ENCODE measurements around the gene P4HA2.
"Not testable (repeated sequence)": the region's sequence is repeated elsewhere in the genome, so short reads cannot be mapped to it uniquely, and the experiment has no call there.

P4HA2 gene

DNA sequence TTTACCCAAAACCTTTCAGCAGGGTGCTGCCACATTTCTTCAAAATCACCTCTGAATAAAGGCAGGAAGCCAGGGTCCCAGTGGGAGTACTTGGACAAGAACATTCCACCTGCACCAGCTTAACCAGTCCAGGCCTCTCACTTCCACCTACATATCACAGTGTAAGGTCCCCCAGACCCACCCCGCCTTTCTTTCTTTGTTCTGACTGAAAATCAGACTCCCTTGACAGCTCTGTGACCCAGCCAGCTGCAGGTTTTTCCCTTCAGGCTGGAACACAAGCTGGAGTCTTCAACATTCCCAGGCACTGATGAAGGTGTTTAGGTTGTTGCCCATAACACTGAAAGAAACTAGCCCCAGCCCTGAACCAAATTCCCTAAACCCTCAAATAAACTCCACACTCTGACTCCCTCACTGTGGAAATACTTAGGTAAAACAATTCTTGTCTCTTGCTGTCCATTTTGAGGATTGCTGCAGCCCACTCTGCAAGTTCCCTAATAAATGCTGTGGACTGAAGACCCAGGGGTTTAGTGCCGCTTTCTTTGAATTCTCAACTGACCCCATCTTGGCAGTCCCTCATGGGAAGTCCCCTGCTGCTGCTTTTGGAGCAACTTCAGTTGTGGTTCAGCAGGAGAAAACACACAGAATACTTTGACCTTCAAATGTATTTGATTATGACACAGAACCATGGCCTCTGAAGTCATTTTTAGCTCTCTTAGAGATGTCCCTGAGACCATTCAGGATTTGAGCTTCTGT lies 24.8 kb downstream of the P4HA2 start:
- DNase-seq (ENCODE audit: low read depth, low spot score), result no peak

GRCh38 chr5:132199116-132199680 lies 28.5 kb downstream of the P4HA2 start:
- DNase-seq (ENCODE audit: low read depth, low spot score), result no peak

DNA sequence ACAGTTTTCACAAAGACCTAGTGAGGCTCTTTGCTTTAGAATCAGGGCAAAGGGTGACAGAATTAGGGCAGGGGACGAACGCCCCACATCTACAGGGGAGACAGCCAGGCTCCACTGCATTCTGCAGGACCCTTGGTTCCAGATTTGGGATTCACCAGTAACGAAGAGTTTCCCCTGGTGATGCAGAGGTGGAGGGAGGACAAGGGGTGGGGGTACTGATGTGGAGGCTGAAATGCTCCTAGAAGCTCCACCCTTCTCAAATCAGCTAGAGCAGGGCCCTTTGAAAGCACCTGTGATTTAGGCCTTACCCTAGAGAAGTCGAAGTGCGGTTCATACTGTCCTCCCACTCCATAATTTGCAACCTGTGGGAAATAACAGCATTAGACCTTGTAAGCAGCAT lies 29.1 kb downstream of the P4HA2 start:
- DNase-seq (ENCODE audit: low read depth, low spot score), result no peak

DNA sequence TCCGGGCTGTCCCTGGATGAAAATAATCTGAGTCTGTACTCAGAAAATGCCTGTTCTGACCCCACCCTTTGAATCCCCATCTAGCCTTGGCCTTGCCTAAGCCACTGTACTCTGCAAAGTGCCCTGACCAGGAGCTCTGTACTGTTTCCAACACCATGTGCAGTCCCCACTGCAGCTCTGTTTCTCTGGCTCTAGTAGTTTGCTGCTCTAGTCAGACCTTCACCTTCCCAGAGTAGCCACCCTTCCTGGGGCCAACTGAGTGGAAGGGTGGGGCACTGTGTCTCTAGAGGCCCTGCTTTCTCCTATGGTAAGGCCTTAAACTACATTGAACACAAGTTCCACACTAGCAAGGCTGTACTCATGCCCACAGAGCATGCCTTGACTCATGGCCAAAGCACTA lies 31.9 kb downstream of the P4HA2 start:
- no peak for DNase-seq (ENCODE audit: low read depth, low spot score)

- no peak for DNase-seq (ENCODE audit: low read depth, low spot score)
Observed at GRCh38 chr5:132193165-132193694, 34.4 kb downstream of the P4HA2 start.

- peak; percentile 33 for DNase-seq (ENCODE audit: low read depth, low spot score)
Observed at GRCh38 chr5:132190161-132190817, 37.4 kb downstream of the P4HA2 start.

GRCh38 chr5:132184588-132184987 lies 43.1 kb downstream of the P4HA2 start:
- DNase-seq (ENCODE audit: low read depth, low spot score), result no peak

GRCh38 chr5:132183723-132184122 lies 43.9 kb downstream of the P4HA2 start:
- DNase-seq (ENCODE audit: low read depth, low spot score), result no peak

DNA sequence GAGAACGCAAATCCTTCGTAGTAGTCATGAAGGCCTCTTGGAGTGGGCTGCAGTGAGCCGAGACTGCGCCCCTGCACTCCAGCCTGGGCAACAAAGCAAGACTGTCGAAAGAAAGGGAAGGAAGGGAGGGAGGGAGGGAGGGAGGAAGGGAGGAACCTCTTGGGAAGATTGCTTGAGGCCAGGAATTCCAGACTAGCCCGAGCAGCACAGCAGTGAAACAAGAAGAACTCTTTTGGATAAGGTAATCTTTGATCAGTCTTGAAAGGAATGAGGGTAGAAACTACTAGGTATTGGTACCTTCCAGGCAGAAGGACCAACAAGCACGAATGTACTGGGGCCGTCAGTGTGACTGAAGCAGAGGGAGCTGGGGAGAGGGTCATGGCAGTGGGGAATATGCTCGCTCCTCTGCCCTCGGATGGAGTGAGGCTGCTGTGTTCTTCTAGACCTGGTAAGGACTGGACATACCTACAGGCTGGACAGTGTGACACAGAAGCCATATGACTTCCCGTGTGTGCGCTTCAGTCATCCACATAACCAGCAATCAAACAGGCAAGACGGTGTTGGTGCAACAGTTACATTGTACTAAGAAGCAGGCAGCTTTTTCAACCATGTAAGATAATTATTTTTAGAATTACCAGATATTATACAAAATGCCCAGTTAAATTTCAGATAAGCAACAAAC lies 45.2 kb downstream of the P4HA2 start:
- DNase-seq (ENCODE audit: low read depth, low spot score), result no peak

GRCh38 chr5:132181011-132181629 lies 46.5 kb downstream of the P4HA2 start:
- no peak for DNase-seq (ENCODE audit: low read depth, low spot score)

DNA sequence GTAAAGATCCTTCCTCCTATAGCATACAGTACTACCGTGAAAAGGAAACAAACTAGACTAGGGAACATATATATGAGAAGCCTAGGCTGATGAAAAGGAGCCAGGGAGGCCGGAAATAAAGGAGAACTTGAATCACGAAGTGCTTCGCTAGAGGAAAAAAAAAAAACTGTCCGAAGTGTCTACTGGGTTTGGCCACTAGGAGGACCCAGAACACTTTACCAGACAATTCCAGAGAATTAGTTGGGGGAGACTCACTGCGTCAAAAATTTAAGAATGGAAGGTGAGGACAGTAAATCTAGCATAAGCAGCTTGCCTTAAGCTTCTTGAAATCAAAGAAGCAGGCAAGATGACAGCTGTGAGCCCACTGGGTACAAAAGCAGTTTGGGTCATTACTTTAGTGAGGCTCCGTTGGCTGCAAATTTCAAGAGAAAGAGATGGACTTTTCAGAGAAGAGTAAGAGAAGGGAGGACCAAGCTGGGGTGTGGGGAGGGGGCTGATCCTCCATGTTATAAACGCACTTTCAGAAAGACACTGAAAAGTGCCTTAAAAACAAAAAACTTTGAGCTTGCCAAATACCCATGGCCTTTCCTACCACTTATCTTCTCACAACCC lies 47.4 kb downstream of the P4HA2 start:
- peak; percentile 37 for DNase-seq (ENCODE audit: low read depth, low spot score)

GRCh38 chr5:132179405-132179804 lies 48.2 kb downstream of the P4HA2 start:
- DNase-seq (ENCODE audit: low read depth, low spot score), result no peak

DNA sequence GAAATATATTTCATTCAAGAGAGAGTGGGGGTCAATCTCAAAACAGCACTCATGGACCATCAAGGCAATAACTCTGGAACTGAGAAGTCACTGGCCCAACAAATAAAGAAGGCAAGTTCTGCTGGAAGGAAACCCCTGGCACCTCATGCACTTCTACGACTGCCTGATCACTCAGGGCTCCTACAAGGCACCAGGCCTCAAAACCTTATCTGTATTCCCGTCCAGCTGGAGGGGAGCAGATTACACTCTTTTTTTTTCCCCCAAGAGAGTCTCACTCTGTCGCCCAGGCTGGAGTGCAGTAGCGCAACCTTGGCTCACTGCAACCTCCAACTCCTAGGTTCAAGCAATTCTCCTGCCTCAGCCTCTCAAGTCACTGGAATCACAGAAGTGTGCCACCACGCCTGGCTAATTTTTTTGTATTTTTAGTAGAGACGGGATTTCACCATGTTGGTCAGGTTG lies 49.9 kb downstream of the P4HA2 start:
- DNase-seq (ENCODE audit: low read depth, low spot score), result no peak

DNA sequence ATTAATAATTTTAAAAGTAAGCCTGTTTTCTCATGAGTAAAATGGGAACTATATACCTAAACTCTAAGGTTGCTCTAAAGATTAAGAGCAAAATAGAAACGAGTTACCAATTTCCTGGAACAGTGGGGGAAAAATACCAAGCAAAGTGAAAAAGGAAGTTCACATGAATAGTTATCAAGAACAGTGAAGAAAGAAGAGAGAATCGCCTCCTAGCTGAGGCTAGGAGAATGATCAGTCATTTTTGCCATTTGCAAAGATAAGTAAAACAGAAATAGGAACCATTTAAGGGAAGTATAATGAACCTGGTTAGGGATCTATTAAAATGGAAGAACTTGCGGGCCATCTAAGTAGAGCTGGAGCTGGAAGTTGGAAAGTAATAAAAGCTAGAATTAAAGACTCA lies 50.7 kb downstream of the P4HA2 start:
- DNase-seq (ENCODE audit: low read depth, low spot score), result no peak

GRCh38 chr5:132176521-132176945 lies 51.1 kb downstream of the P4HA2 start:
- no peak for DNase-seq (ENCODE audit: low read depth, low spot score)

DNA sequence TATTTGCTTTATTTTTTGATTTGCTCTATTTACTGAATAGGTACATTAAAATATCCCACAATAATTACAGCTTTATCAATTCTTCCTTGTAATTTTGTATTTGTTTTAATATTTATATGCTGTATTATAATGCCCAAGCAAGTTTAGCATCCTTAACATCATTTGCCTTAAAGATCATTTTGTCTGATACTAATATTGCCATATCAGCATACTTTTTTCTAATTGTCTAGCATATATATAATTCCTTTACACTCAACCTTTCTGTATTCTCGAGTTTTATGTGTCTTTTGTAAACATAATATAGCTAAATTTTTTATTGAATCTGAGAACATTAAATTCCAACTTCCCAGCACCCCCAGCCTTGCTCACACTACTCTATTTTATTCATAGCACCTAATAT lies 64.7 kb downstream of the P4HA2 start:
- DNase-seq (ENCODE audit: low read depth, low spot score), result no peak

DNA sequence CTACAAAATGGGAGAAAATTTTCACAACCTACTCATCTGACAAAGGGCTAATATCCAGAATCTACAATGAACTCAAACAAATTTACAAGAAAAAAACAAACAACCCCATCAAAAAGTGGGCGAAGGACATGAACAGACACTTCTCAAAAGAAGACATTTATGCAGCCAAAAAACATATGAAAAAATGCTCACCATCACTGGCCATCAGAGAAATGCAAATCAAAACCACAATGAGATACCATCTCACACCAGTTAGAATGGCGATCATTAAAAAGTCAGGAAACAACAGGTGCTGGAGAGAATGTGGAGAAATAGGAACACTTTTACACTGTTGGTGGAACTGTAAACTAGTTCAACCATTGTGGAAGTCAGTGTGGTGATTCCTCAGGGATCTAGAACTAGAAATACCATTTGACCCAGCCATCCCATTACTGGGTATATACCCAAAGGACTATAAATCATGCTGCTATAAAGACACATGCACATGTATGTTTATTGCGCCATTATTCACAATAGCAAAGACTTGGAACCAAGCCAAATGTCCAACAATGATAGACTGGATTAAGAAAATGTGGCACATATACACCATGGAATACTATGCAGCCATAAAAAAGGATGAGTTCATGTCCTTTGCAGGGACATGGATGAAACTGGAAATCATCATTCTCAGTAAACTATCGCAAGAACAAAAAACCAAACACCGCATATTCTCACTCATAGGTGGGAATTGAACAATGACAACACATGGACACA lies 65.9 kb downstream of the P4HA2 start:
- DNase-seq (ENCODE audit: low read depth, low spot score), result not testable (repeated sequence)

DNA sequence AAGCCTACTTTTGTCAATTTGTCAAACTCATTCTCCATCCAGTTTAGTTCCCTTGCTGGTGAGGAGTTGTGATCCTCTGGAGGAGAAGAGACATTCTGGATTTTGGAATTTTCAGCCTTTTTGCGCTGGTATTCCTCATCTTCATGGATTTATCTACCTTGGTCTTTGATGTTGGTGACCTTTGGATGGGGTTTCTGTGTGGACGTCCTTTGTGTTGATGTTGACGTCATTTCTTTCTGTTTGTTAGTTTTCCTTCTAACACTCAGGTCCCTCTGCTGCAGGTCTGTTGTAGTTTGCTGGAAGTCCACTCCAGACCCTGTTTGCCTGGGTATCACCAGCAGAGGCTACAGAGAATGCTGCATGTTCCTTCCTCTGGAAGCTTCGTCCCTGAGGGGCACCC lies 71.2 kb downstream of the P4HA2 start:
- DNase-seq (ENCODE audit: low read depth, low spot score), result no peak

- DNase-seq (ENCODE audit: low read depth, low spot score), result no peak
Observed at GRCh38 chr5:132150565-132150964, 77.1 kb downstream of the P4HA2 start.

- no peak for DNase-seq (ENCODE audit: low read depth, low spot score)
Observed at GRCh38 chr5:132147663-132148062, 80.0 kb downstream of the P4HA2 start.

Measured in smooth muscle cell of the brain vasculature (primary cell).